OCI-LY3 (cell line): ENCODE measurements around the gene SORCS1.
A peak's percentile ranks its signal among the peaks of the same experiment; 100 is the strongest.

Experiments used
- H2AFZ ChIP-seq: fragments of 200-600, 300-600 bp; shearing (Covaris generic); 2 replicates; pipeline ENCODE4 v1.6.0; 2014; ENCODE audit warnings: antibody characterized with exemption, low read depth, low read length
- H3K27ac ChIP-seq: fragments of 200-600, 300-600 bp; sonication (generic); 2 replicates; pipeline ENCODE4 v1.5.1; 2014; ENCODE audit warnings: mild to moderate bottlenecking, low read length, moderate library complexity, mixed read lengths
- H3K27me3 ChIP-seq: fragments of 200-600, 300-600 bp; sonication (generic); 2 replicates; pipeline ENCODE4 v1.6.1; 2014; ENCODE audit warnings: low read depth, low read length, mixed read lengths
- H3K36me3 ChIP-seq: fragments of 200-600, 300-600 bp; sonication (generic); replicated peaks from 2 replicates; pipeline ENCODE3; 2014; ENCODE audit warnings: low read depth, low read length, mixed read lengths
- H3K4me1 ChIP-seq: fragments of 300-600, 200-600 bp; sonication (generic); 2 replicates; pipeline ENCODE4 v1.6.1; 2014; ENCODE audit warnings: low read length, mixed read lengths
- H3K4me2 ChIP-seq: fragments of 200-600, 300-600 bp; sonication (generic); 2 replicates; pipeline ENCODE4 v1.6.1; 2014; ENCODE audit warnings: low read length, mixed read lengths
- H3K4me3 ChIP-seq: fragments of 300-600, 200-600 bp; sonication (generic); 2 replicates; pipeline ENCODE4 v1.5.1; 2014; ENCODE audit warnings: antibody characterized with exemption, mild to moderate bottlenecking, low read length, moderate library complexity
- H3K79me2 ChIP-seq: fragments of 300-600, 200-600 bp; shearing (Covaris generic); 2 replicates; pipeline ENCODE4 v1.6.1; 2014; ENCODE audit warnings: mild to moderate bottlenecking, low read length, mixed read lengths
- H3K9ac ChIP-seq: fragments of 300-600, 200-600 bp; shearing (Covaris generic); 2 replicates; pipeline ENCODE4 v1.6.0; 2014; ENCODE audit warnings: mild to moderate bottlenecking, low read length, moderate library complexity
- H3K9me3 ChIP-seq: fragments of 200-600, 300-600 bp; shearing (Covaris generic); 2 replicates; pipeline ENCODE4 v1.6.1; 2014; ENCODE audit warnings: low read length, mixed read lengths; ENCODE audit not compliant: insufficient read depth
- H4K20me1 ChIP-seq: fragments of 200-600, 300-600 bp; sonication (generic); 2 replicates; pipeline ENCODE4 v1.6.1; 2016; ENCODE audit warnings: low read length, mixed read lengths; ENCODE audit not compliant: insufficient read depth
- EZH2phosphoT487 ChIP-seq: fragments of 200-600 bp; shearing (Covaris generic); IDR thresholded peaks from 2 replicates; pipeline ENCODE4 v1.6.1; 2018; ENCODE audit warnings: antibody characterized with exemption, mixed run types, low read depth
- TF ChIP-seq, protein P1 (sequence below): fragments of 200-600, 300-600 bp; sonication (generic); IDR thresholded peaks from 2 replicates; pipeline ENCODE4 v1.5.1; 2014; ENCODE audit warnings: antibody characterized with exemption, low read length, low read depth

The SORCS1 gene

DNA sequence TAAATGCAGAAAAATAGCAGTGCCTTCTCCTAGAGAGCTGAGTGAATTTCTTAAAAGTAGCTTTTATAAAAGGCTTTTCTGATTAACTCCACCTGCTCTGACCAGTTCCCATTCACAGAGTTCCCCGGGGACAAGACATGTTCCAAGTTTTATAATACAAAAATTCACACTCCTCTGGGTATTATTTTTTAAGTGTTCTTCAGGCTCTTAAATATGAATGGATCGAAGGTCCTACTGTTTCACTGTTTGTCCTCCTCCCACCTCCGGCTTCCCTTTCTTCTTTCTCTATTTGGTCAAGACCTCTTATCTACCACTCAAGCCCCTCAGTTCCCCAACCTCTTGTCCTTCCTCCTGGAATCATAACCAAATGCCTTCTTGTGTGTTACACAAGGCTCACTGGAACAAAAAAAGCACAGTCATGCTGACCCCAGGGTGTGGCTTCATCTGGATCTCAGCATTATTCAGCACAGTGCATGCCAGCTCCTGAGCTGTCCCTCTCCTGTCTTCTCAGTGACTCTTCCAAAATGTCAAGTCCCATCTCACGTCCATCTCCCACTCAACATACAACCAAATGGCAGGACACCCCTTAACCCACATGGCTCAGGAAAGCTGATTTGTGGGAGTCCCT is 222.4 kb downstream of the SORCS1 start:
- Histone ChIP-seq H3K4me3 (no peak overlapping the region), H3K79me2 (no peaks in the 10 kb centered on the region), H3K27ac (no peak overlapping the region), H3K9me3 (no peaks in the 10 kb centered on the region), H4K20me1 (no peaks in the 10 kb centered on the region), H3K4me2 (no peak overlapping the region), H3K27me3 (no peaks in the 10 kb centered on the region), H3K36me3 (no peaks in the 10 kb centered on the region), H3K4me1 (no peaks in the 10 kb centered on the region), H3K9ac (no peak overlapping the region), H2AFZ (no peak overlapping the region)
- TF ChIP-seq, protein P1, sequence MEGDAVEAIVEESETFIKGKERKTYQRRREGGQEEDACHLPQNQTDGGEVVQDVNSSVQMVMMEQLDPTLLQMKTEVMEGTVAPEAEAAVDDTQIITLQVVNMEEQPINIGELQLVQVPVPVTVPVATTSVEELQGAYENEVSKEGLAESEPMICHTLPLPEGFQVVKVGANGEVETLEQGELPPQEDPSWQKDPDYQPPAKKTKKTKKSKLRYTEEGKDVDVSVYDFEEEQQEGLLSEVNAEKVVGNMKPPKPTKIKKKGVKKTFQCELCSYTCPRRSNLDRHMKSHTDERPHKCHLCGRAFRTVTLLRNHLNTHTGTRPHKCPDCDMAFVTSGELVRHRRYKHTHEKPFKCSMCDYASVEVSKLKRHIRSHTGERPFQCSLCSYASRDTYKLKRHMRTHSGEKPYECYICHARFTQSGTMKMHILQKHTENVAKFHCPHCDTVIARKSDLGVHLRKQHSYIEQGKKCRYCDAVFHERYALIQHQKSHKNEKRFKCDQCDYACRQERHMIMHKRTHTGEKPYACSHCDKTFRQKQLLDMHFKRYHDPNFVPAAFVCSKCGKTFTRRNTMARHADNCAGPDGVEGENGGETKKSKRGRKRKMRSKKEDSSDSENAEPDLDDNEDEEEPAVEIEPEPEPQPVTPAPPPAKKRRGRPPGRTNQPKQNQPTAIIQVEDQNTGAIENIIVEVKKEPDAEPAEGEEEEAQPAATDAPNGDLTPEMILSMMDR: no peak
- no peak for TF ChIP-seq EZH2phosphoT487

DNA sequence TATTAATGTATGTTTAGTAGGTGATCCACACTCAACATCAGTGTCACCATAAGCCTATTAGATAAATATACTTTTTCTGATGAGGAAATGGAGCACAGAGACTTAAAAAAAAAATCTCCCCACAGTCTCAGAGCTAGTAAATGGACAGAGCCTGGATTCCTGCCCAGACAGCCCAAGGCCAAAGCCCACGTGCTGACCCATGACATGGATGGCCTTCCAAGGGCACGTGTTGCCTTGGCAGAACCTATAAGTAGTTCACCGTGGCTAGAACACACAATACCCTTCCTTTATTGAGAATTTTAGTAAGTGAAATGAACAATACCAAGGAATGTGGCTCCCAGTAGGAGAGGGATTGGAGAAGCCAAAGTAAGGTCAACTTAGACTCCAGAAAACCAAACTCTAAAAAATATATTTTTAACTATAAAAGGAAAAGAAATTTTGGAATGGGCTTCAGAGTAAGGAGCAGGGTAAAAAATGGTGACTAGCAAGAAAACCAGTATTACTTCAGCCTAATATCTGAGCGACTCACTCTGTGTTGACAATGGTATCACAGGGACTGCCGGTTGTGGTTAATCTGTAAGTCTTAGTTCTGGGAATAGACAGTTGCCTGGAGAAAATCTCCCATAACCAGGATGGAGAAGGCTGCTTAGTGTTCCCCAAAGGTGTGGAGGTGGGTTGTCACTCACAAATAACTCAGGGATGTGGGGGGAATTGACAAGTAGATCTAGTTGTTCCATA is 223.0 kb downstream of the SORCS1 start:
- no peaks in the 10 kb centered on the region for H3K27me3 ChIP-seq
- no peak overlapping the region for H3K27ac ChIP-seq
- H3K9ac ChIP-seq: no peak overlapping the region
- no peak overlapping the region for H2AFZ ChIP-seq
- H3K4me2 ChIP-seq: no peak overlapping the region
- H3K36me3 ChIP-seq: no peaks in the 10 kb centered on the region
- no peaks in the 10 kb centered on the region for H3K79me2 ChIP-seq
- H4K20me1 ChIP-seq: no peaks in the 10 kb centered on the region
- TF ChIP-seq, protein P1: no peak
- H3K4me3 ChIP-seq: no peak overlapping the region
- no peaks in the 10 kb centered on the region for H3K9me3 ChIP-seq
- peaks cover 4% of the 10 kb centered on the region for H3K4me1 ChIP-seq

DNA sequence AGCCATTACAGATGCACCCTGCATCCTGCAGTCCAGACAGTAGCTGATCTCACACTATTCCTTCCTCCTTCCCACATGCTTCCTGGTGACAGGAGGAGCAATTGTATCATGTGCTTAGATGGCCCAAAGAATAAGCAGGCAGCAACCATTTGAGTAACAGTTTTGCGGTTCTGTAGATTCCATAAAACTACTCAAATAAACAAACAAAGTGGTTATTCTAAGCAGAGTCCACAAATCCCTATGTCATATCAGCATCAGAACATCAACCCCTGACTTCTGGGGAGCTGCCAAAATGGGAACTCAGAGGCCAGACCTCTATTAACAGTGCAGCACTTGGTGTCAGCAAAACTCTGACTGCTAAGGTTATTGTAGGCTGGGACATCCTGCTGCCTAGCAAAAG is 226.0 kb downstream of the SORCS1 start:
- peaks cover 24% of the 10 kb centered on the region for H3K4me1 ChIP-seq
- no peak overlapping the region for H3K9ac ChIP-seq
- no peaks in the 10 kb centered on the region for H4K20me1 ChIP-seq
- H3K9me3 ChIP-seq: no peaks in the 10 kb centered on the region
- H3K27ac ChIP-seq: no peak overlapping the region
- H2AFZ ChIP-seq: no peak overlapping the region
- TF ChIP-seq, protein P1: no peak
- no peak for TF ChIP-seq EZH2phosphoT487
- H3K4me3 ChIP-seq: no peak overlapping the region
- no peaks in the 10 kb centered on the region for H3K79me2 ChIP-seq
- H3K27me3 ChIP-seq: no peaks in the 10 kb centered on the region
- no peak overlapping the region for H3K4me2 ChIP-seq
- no peaks in the 10 kb centered on the region for H3K36me3 ChIP-seq

DNA sequence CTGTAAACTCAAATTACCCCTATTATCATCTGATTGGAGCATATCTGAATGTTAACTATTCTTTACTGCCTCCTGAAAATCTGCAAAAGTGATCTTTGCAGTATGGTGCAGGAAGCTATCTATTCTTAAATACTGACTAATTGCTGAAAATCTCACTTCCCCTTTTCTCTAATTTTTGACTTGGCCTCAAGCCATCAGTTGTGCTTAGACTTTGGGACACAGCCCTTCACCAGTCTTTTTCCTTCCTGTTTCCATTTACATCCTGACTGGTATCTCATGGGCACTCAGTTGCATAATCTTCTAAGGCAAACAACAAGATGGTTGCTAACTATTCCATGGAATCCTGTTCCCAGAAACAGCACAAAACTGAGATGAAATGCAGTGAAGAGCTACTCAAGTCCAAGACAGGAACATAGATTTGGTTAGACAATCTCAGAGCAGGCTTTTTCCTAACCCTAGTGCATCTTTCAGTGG is 228.5 kb downstream of the SORCS1 start:
- Histone ChIP-seq H4K20me1 (no peaks in the 10 kb centered on the region), H3K9ac (no peak overlapping the region), H3K27ac (peak overlapping the region; percentile 60), H2AFZ (no peak overlapping the region), H3K4me1 (peaks cover 49% of the 10 kb centered on the region), H3K9me3 (no peaks in the 10 kb centered on the region), H3K27me3 (no peaks in the 10 kb centered on the region), H3K79me2 (no peaks in the 10 kb centered on the region), H3K4me3 (no peak overlapping the region), H3K4me2 (peak overlapping the region; percentile 63), H3K36me3 (no peaks in the 10 kb centered on the region)
- TF ChIP-seq EZH2phosphoT487: no peak
- TF ChIP-seq, protein P1: no peak
